Activated CD8-positive, alpha-beta memory T cell treated with anti-CD3 and anti-CD28 coated beads for 36 hours (primary cell): ENCODE results near the gene MOB3C. TPM values are rescaled to one million over a fixed set of nuclear protein-coding genes. Genes with fewer than 3 reads are reported as not detected.

Source experiments
- CTCF ChIA-PET: fragments of 350-600 bp; sonication (Branson Sonifier 250); formaldehyde crosslinking; loops from one replicate; lab custom pipeline; 2021; ENCODE audit warnings: antibody characterized with exemption; lab: Charles Lee
- POLR2A ChIA-PET: fragments of 350-600 bp; sonication (Branson Sonifier 250); formaldehyde crosslinking; loops from one replicate; lab custom pipeline; 2021; ENCODE audit warnings: antibody characterized with exemption; lab: Charles Lee
- total RNA-seq, 2 experiments: library from RNA; stranded (reverse); gene quantifications; one replicate each; pipeline ENCODE4 v1.2.3, GENCODE V29; 2021

The MOB3C gene
- total RNA-seq, 2 experiments from 2014 or later, result 7.6 to 7.7 TPM

DNA sequence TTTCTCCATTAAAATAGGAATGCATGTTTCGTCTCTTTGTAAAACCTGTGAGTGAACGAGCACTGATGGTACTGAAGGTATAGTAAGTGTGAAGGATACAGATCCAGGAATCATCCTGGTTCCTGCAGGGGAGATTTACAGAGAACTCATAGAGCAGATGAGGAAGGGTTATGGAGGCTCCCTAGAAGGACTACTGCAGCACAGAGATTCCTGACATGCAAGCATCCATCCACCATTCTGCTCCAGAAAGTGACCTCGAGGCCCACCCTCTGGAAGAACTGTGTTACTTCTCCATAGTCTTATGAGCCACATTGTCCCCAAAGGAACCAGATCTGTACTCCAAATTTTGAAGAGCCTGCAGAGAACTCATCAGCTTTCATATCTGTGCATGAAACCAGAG lies 27.1 kb downstream of the MOB3C start:
- ChIA-PET POLR2A (no interaction called here), CTCF (no interaction called here)

DNA sequence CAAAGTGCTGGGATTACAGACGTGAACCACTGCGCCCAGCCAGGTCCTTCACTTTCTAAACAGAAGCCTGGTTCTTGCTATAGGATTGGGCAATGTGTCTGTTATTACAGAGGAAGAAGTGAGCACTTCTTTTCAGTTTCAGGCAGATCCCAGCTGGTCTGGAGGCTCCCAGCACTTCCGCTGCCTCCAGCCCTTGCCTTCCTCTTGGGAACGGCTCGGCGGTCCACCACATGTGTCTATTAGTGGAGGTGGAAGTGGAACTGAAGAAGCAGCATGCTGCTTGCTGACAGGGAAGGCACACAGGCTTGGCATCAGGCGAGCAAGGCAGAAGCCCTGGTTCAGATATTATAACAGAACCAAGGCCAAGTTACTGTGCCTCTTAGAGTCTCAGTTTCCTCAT lies 29.5 kb downstream of the MOB3C start:
- CTCF ChIA-PET, result interaction anchor here (1.1 kb wide), 1 partner anchor 39 kb away, joined by 3 read pairs; no protein-coding TSS in a partner anchor
- POLR2A ChIA-PET, result no interaction called here

- ChIA-PET POLR2A (interaction anchor here (0.7 kb wide), 1 partner anchor 31 kb away, joined by 7 read pairs; the partner anchor contains the start of gene MOB3C), CTCF (no interaction called here)
Measured at GRCh38 chr1:46585312-46585938, 31.2 kb downstream of the MOB3C start.

GRCh38 chr1:46583494-46583893 lies 33.1 kb downstream of the MOB3C start:
- POLR2A ChIA-PET, result no interaction called here
- CTCF ChIA-PET, result interaction anchor here (1.8 kb wide), 1 partner anchor 20 kb away, joined by 5 read pairs; the partner anchor contains the start of gene MKNK1

- ChIA-PET POLR2A (interaction anchor here (1.2 kb wide), 1 partner anchor 21 kb away, joined by 3 read pairs; the partner anchor contains the start of gene MKNK1), CTCF (interaction anchor here (1.3 to 1.8 kb wide), 2 partner anchors 10 to 21 kb away, joined by 3 to 5 read pairs; partner anchors contain the start of gene MKNK1)
Measured at GRCh38 chr1:46582972-46583371, 33.6 kb downstream of the MOB3C start.

GRCh38 chr1:46581681-46582455 lies 34.7 kb downstream of the MOB3C start:
- POLR2A ChIA-PET, result interaction anchor here (0.6 to 1.2 kb wide), 3 partner anchors 22 to 34 kb away, joined by 3 read pairs; partner anchors contain the start of genes MKNK1 and MOB3C
- CTCF ChIA-PET, result interaction anchor here (0.6 to 1.8 kb wide), 3 partner anchors 9 to 271 kb away, joined by 3 to 5 read pairs (median 3); partner anchors contain the start of gene MKNK1

GRCh38 chr1:46580140-46580903 lies 36.3 kb downstream of the MOB3C start:
- CTCF ChIA-PET, result no interaction called here
- POLR2A ChIA-PET, result no interaction called here

GRCh38 chr1:46577671-46578070 lies 38.9 kb downstream of the MOB3C start:
- CTCF ChIA-PET, result no interaction called here

DNA sequence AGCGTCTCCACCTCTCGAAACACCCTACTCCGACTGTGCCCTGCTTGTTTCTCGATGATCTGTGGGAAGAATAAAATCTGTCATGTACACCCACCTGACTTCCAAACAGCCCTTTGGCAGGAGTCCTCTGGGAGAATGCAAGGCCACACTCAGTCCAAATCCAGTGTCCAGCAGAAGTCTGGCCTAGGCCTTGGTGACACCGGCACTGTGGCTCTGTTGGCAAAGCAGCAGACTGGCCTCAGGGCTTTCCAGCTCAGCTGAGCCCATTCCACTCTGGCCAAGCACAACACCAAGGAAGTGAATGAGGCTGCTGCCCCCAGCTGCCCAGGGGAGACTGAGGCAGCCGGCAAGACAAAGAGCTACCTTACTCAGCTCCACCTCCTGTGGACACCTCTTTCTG lies 40.0 kb downstream of the MOB3C start:
- POLR2A ChIA-PET, result no interaction called here
- CTCF ChIA-PET, result no interaction called here

More at GRCh38 chr1:46577671-46578070, 38.9 kb downstream of the MOB3C start:
- POLR2A ChIA-PET, result interaction anchor here (0.7 kb wide), 1 partner anchor 10 kb away, joined by 6 read pairs; no protein-coding TSS in a partner anchor

DNA sequence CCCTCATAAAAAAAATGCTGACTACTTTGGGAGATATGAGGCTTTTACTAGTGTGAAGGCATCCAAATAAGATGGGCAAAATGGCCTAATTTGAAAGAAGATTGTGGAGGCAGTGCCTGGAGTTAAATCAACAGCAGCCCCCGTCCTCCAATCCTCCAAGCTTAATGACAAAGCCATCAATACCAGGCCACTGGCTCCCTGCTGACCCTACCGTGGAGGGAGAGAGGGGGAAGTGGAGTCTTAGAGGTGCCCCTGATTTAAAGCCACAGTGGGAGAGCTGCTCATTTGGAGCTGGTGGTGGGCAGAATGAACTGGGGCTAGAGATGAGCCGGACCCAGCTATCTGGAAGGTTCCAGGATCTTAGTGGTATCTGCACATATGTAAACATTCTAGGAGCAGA lies 40.8 kb downstream of the MOB3C start:
- POLR2A ChIA-PET, result no interaction called here

GRCh38 chr1:46575300-46575699 lies 41.3 kb downstream of the MOB3C start:
- ChIA-PET CTCF (no interaction called here), POLR2A (no interaction called here)

More for the DNA sequence above, 40.8 kb downstream of the MOB3C start:
- CTCF ChIA-PET, result no interaction called here

DNA sequence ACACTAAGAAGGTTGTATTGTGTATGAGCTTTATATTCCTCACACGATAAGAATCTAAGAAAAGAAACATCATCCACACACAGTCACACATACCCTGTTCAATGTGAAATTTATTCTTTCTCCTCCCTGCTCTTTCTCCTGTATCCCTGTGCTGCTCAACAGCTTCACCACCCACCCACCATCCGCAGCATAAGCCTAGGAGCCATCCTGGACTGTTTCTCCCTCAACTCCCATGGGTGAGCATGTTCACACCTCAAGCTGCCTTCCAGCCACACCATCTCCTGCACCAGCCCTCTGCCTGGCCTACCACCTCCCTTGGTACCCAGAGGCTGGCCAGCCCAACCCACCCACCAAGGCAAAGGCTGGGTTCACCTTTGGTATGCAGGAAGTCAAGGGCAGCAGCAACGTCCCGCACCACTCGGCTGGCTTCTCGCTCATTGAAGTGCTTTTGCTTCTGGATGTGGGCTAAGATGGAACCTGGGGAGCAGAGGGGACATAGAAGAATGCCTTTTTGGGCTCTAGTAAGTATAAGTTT lies 44.9 kb downstream of the MOB3C start:
- ChIA-PET POLR2A (no interaction called here), CTCF (no interaction called here)

GRCh38 chr1:46569884-46570725 lies 46.5 kb downstream of the MOB3C start:
- POLR2A ChIA-PET, result no interaction called here
- CTCF ChIA-PET, result interaction anchor here (0.6 kb wide), 1 partner anchor 173 kb away, joined by 3 read pairs; no protein-coding TSS in a partner anchor

DNA sequence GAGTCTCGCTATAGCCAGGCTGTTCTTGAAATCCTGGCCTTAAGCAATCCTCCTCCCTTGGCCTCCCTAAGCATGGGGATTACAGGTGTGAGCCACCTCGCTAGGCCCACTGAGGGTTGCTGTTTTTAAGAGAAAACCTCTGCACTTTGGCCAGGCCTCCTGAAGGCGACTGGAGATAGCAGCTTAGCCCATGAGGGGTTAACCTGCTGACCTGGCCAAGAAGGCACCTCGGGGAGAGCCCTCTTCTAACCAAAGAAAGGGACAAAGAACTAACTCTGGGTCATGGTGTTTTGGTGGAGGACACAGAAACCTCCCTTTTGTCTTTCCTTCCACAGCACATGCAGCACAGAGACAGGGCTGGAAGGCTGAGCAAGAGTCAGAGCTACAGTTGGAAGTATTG lies 47.5 kb downstream of the MOB3C start:
- ChIA-PET CTCF (no interaction called here), POLR2A (no interaction called here)

DNA sequence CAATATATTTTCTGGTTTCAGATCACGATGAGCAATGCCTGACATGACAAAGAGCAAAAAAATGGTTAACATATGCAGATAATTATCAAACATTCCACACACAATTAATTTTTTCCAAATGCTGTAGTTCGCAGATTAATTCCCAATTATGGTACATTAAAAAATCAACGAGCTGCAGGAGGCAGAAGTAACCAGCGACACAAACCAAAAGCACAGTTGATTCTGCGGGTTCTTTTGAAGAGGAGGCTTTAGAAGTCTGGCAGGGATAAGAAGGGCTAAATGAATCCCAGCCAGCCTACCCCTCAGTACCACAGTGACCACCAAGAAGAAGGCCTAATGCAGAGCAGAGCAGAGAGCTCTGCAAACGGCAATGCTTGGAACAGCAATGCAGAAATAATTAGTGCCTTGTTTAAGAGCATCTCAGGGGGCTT lies 48.1 kb downstream of the MOB3C start:
- ChIA-PET POLR2A (no interaction called here), CTCF (no interaction called here)

- ChIA-PET POLR2A (no interaction called here), CTCF (no interaction called here)
Measured at GRCh38 chr1:46563341-46563740, 53.3 kb downstream of the MOB3C start.

GRCh38 chr1:46562498-46562897 lies 54.1 kb downstream of the MOB3C start:
- CTCF ChIA-PET, result interaction anchor here (0.7 kb wide), 1 partner anchor 19 kb away, joined by 4 read pairs; no protein-coding TSS in a partner anchor

GRCh38 chr1:46558966-46559365 lies 57.6 kb downstream of the MOB3C start:
- CTCF ChIA-PET, result interaction anchor here (1.1 kb wide), 1 partner anchor 24 kb away, joined by 3 read pairs; no protein-coding TSS in a partner anchor
- POLR2A ChIA-PET, result no interaction called here

More at GRCh38 chr1:46562498-46562897, 54.1 kb downstream of the MOB3C start:
- POLR2A ChIA-PET, result no interaction called here
